Calu3 (cell line): Measurements from ENCODE around the gene COMT. TPM values are rescaled to one million over a fixed set of nuclear protein-coding genes. Genes with fewer than 3 reads are reported as not detected.

Experiments
- BruUV-seq: library from RNA; stranded (reverse); fragments of 400-500 nt; replicated peaks from 2 replicates; lab custom pipeline; 2021; lab: Mats Ljungman, UMichigan
- CTCF ChIA-PET: fragments of 300-600 bp; sonication (Branson Sonifier 250); formaldehyde crosslinking; loops from one replicate; lab custom pipeline; 2022; ENCODE audit warnings: antibody characterized with exemption; lab: Charles Lee
- DNase-seq: peaks from one replicate; pipeline ENCODE4 v3.0.0; 2022
- H3K27ac Mint-ChIP-seq: one replicate; pipeline ENCODE4 v1.8.0; 2022; ENCODE audit warnings: mixed read lengths; ENCODE audit not compliant: unreplicated experiment
- H3K27me3 Mint-ChIP-seq: one replicate; pipeline ENCODE4 v1.8.0; 2022; ENCODE audit warnings: mixed read lengths; ENCODE audit not compliant: unreplicated experiment
- H3K36me3 Mint-ChIP-seq: one replicate; pipeline ENCODE4 v1.8.0; 2022; ENCODE audit warnings: mild to moderate bottlenecking, moderate library complexity, mixed read lengths; ENCODE audit not compliant: insufficient read depth, unreplicated experiment
- H3K4me1 Mint-ChIP-seq: one replicate; pipeline ENCODE4 v1.8.0; 2022; ENCODE audit warnings: mild to moderate bottlenecking, low read depth, mixed read lengths; ENCODE audit not compliant: unreplicated experiment
- H3K4me3 Mint-ChIP-seq: one replicate; pipeline ENCODE4 v1.8.0; 2022; ENCODE audit warnings: mild to moderate bottlenecking, low read depth, moderate library complexity, mixed read lengths; ENCODE audit not compliant: unreplicated experiment
- H3K9me3 Mint-ChIP-seq: one replicate; pipeline ENCODE4 v1.8.0; 2022; ENCODE audit warnings: low read depth, mixed read lengths; ENCODE audit not compliant: unreplicated experiment
- CTCF ChIP-seq: fragments of 200-600 bp; IDR thresholded peaks from one replicate; pipeline ENCODE4 v1.8.0; 2022; ENCODE audit warnings: antibody characterized with exemption; ENCODE audit not compliant: unreplicated experiment
- intact Hi-C: fragments of 100-400 bp; cut with micrococcal nuclease; formaldehyde crosslinking; loops from one replicate; pipeline ENCODE4 v1.10.0; 2022; ENCODE audit not compliant: unreplicated experiment
- microRNA-seq: library from miRNA; unstranded; fragments of <30 nt; microRNA quantifications from one replicate; pipeline ENCODE4 v1.2.0, GENCODE V29; 2022
- total RNA-seq: library from RNA; stranded (reverse); gene quantifications from 2 replicates; pipeline ENCODE4 v1.2.3, GENCODE V29; 2022

The COMT gene
- total RNA-seq, 1 experiment from 2014 or later: 170 TPM

GRCh38 chr22:20018001-20018400 is 76.4 kb downstream of the COMT start:
- intact Hi-C loops: no loop called here
- no TSS peak for BruUV-seq
- Mint-ChIP-seq H3K27me3 (no peaks in the 10 kb centered on the region), H3K9me3 (no peaks in the 10 kb centered on the region), H3K27ac (no peak overlapping the region), H3K36me3 (peaks cover 48% of the 10 kb centered on the region), H3K4me3 (peak overlapping the region; percentile 82), H3K4me1 (peaks cover 22% of the 10 kb centered on the region)
- no peak for DNase-seq
- CTCF ChIA-PET: interaction anchor here (0.6 kb wide), 1 partner anchor 62 kb away, joined by 5 read pairs; no protein-coding TSS in a partner anchor
- no peak for TF ChIP-seq CTCF

Small RNA genes lying within 50 kb of the gene (microRNA-seq; reads per million reads assigned to microRNA genes)
- not detected for gene MIR4761

Other genes starting within 250 kb of the COMT start
- 2.3 and 3.3 TPM in 2 replicates for gene SEPTIN5, start 227.3 kb upstream of the COMT start, total RNA-seq
- gene GP1BB, start 218.2 kb upstream of the COMT start, total RNA-seq: not detected in 2 replicates
- gene TBX1, start 181.0 kb upstream of the COMT start, total RNA-seq: not detected in 2 replicates
- 9.1 and 13.0 TPM in 2 replicates for gene GNB1L, start 86.9 kb upstream of the COMT start, total RNA-seq
- gene RTL10, start 86.9 kb upstream of the COMT start, total RNA-seq: 26.2 and 28.7 TPM in 2 replicates
- 33.7 and 36.3 TPM in 2 replicates for gene TXNRD2, start within 50 bp of the COMT start, total RNA-seq
- gene ARVCF, start 75.1 kb downstream of the COMT start, total RNA-seq: 19.7 and 21.7 TPM in 2 replicates
- gene TANGO2, start 79.3 kb downstream of the COMT start, total RNA-seq: 33.5 and 41.4 TPM in 2 replicates
- 53.1 and 54.7 TPM in 2 replicates for gene DGCR8, start 138.5 kb downstream of the COMT start, total RNA-seq
- 205 and 208 TPM in 2 replicates for gene RANBP1, start 174.3 kb downstream of the COMT start, total RNA-seq
- gene TRMT2A, start 175.5 kb downstream of the COMT start, total RNA-seq: 63.0 and 71.9 TPM in 2 replicates
- 78.4 and 87.2 TPM in 2 replicates for gene ZDHHC8, start 190.0 kb downstream of the COMT start, total RNA-seq
- gene CCDC188, start 209.3 kb downstream of the COMT start, total RNA-seq: not detected in 2 replicates